ENCODE results near the gene TRIM13. TPM values are rescaled to one million over a fixed set of nuclear protein-coding genes. Genes with fewer than 3 reads are reported as not detected.

Gene TRIM13
- total RNA-seq, 1 donor from 2014 or later = 38.2 TPM

DNA sequence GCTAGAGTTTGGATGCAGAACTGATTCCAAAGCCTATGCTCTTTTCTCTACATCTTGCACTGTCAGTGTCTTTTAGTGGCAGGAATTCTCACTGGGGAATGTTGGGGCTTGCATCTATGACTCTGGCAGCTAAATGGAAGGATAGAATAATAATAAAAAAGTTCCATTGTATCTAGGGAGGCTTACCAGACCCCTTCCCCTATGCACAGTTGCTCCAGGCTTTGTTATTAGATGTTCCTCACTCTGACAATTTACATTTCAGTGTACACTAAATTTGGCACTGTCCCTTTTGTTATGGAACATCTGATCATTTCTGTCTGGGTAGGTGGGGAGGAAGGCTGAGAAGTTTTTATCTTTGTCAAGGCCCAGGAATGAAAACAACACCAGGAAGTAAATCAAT lies 3.7 kb upstream of the TRIM13 start:
- no peak overlapping the region for H3K4me3 Mint-ChIP-seq
- H3K27me3 Mint-ChIP-seq (ENCODE audit: low read depth) = no peaks in the 10 kb centered on the region
- H3K27ac Mint-ChIP-seq = no peak overlapping the region
- DNase-seq (ENCODE audit: low spot score in 2 of 2, unreplicated experiment in 2 of 2) = no peak
- H3K4me1 Mint-ChIP-seq = peaks cover 8% of the 10 kb centered on the region
- no peaks in the 10 kb centered on the region for H3K36me3 Mint-ChIP-seq
- H3K9me3 Mint-ChIP-seq = no peaks in the 10 kb centered on the region
- TF ChIP-seq, protein P1, sequence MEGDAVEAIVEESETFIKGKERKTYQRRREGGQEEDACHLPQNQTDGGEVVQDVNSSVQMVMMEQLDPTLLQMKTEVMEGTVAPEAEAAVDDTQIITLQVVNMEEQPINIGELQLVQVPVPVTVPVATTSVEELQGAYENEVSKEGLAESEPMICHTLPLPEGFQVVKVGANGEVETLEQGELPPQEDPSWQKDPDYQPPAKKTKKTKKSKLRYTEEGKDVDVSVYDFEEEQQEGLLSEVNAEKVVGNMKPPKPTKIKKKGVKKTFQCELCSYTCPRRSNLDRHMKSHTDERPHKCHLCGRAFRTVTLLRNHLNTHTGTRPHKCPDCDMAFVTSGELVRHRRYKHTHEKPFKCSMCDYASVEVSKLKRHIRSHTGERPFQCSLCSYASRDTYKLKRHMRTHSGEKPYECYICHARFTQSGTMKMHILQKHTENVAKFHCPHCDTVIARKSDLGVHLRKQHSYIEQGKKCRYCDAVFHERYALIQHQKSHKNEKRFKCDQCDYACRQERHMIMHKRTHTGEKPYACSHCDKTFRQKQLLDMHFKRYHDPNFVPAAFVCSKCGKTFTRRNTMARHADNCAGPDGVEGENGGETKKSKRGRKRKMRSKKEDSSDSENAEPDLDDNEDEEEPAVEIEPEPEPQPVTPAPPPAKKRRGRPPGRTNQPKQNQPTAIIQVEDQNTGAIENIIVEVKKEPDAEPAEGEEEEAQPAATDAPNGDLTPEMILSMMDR (IDR thresholded peaks at IDR 0.05; ENCODE audit: unreplicated experiment) = no peak

DNA sequence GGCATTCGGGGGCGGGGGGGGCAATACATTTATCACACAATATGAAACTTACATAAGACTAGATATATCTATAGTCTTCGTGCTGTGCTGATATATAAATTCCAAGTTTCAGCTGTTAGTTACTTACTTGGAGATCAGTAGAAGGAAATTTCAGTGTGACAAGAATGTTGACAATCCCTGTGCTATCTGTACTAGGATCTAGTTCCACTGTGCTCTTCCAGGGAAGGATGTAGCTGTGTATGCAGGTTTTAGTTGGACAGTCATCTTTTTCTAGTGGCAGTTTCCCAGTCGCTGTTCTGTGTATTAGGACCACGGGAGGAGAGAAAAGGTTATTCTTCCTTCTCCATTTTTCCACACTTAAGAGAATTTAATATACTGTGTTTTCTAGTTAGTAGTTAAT lies 3.2 kb upstream of the TRIM13 start:
- Mint-ChIP-seq H3K27me3 (ENCODE audit: low read depth) (no peaks in the 10 kb centered on the region), H3K4me1 (peaks cover 13% of the 10 kb centered on the region)

DNA sequence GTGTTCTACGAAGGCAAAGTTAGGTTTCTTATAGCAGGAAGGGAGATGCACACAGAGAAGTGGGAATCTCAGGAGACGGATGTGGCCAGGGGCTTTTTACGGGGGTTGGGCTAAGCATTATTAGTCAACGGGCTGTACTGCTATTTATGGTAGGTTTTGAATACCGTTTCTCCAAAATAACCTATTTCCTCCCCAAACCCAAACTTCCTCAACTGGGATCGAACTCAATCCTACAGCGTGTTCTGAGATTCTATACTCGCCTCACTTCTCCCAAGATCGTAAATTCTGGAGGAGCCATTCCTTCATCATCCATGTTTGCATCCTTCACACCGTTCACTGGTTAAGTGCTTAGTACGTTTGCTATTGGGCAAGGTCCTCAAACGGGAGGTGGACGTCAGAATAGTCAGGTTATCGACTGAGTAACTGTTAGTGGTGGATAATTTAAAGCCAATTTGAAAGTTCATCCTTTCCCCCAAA lies 1.2 kb upstream of the TRIM13 start:
- Mint-ChIP-seq H3K27ac (peak overlapping the region; percentile 8), H3K4me3 (peak overlapping the region; percentile 75), H3K9me3 (no peaks in the 10 kb centered on the region), H3K36me3 (peaks cover 3% of the 10 kb centered on the region), H3K27me3 (ENCODE audit: low read depth) (no peaks in the 10 kb centered on the region), H3K4me1 (peaks cover 25% of the 10 kb centered on the region)
- TF ChIP-seq, protein P1 (IDR thresholded peaks at IDR 0.05; ENCODE audit: unreplicated experiment) = no peak
- no peak for DNase-seq (ENCODE audit: low spot score in 2 of 2, unreplicated experiment in 2 of 2)

More for the DNA sequence above, 3.2 kb upstream of the TRIM13 start:
- Mint-ChIP-seq H3K36me3 (no peaks in the 10 kb centered on the region), H3K27ac (no peak overlapping the region), H3K4me3 (no peak overlapping the region), H3K9me3 (no peaks in the 10 kb centered on the region)
- TF ChIP-seq, protein P1 (IDR thresholded peaks at IDR 0.05; ENCODE audit: unreplicated experiment) = no peak
- DNase-seq (ENCODE audit: low spot score in 2 of 2, unreplicated experiment in 2 of 2) = no peak

DNA sequence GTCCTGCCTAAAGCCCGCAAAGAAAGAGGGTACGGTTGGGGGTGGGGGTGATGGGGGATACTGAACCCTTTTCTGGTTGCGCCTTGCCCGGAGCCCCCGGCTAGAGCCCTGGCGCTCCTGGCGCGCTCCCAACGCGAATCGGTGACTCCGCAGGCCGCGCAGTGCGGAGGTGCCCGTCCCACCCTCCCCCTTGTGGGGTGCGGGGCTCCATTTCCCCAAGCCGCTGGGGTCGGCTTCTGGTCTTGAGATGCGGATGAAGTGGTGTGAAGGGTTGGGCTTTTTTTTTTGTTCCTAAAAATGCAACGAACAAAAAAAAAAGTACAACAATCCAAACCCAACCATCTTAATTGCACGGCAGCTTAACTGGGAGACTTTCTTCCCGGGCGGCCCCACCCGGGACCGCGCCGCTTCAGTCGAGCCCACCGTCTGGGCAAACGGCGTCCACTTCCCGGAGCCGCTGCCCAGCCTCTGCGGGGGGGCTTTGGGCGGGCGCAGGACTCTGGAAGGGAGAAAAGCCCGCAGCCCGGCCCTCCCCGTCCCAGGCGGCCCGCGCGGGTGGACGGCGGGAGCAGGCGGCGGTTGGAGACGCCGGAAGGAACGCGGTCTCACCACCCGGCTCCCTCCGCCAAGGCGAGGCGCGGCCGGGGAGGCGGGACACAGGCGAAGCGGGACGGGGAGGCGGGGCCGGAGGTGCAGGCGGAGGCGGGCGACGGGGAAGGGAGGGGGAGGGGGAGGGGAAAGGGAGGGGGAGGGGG lies 504 bp upstream of the TRIM13 start:
- peaks cover 3% of the 10 kb centered on the region for H3K36me3 Mint-ChIP-seq

DNA sequence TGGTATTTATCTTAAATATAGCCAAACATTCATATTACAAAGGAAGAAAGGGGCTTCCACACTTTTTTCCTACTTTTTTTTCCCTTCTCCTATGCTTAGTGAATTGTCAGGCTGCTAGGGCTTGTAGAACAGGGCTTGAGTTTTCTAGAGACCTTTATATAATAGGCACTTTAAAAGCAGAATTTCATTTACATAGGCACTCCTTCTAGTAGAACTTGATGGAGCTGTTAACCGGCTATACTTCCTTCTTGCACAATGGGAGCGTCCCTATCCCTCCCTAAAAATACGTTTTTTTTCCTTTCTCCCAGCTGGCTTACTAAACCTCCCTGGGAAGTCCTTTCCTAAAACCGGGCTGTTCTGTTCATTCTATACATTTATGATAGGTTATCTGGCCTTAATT lies 1.1 kb downstream of the TRIM13 start:
- Mint-ChIP-seq H3K4me1 (peaks cover 28% of the 10 kb centered on the region), H3K9me3 (no peaks in the 10 kb centered on the region), H3K27ac (peak overlapping the region; percentile 96), H3K27me3 (ENCODE audit: low read depth) (no peaks in the 10 kb centered on the region), H3K4me3 (peak overlapping the region; percentile 86), H3K36me3 (peaks cover 3% of the 10 kb centered on the region)
- DNase-seq (ENCODE audit: low spot score in 2 of 2, unreplicated experiment in 2 of 2) = no peak
- TF ChIP-seq, protein P1 (IDR thresholded peaks at IDR 0.05; ENCODE audit: unreplicated experiment) = no peak

More for the DNA sequence above, 504 bp upstream of the TRIM13 start:
- Mint-ChIP-seq H3K9me3 (no peaks in the 10 kb centered on the region), H3K4me1 (peaks cover 27% of the 10 kb centered on the region), H3K27me3 (ENCODE audit: low read depth) (no peaks in the 10 kb centered on the region), H3K27ac (peak overlapping the region; percentile 56), H3K4me3 (peak overlapping the region; percentile 75)
- TF ChIP-seq, protein P1 (IDR thresholded peaks at IDR 0.05; ENCODE audit: unreplicated experiment) = no peak
- peak; percentile 90 to 95 for DNase-seq (ENCODE audit: low spot score in 2 of 2, unreplicated experiment in 2 of 2)

Data from mesothelial cell of epicardium (in vitro differentiated cells).